Stimulated activated CD4-positive, alpha-beta T cell treated with anti-CD3 and anti-CD28 coated beads, Interleukin-12 subunit alpha, Interleukin-12 subunit beta, amount 100 ng/mL, for 24 hours (primary cell): ENCODE measurements around the gene ZIC1.

Source experiments
- DNase-seq, 2 experiments: peaks; one replicate each; pipeline ENCODE4 v3.0.0-alpha.2; 2020; ENCODE audit warnings: low read depth in 2 of 2

The ZIC1 gene

GRCh38 chr3:147422601-147423536 is 13.7 kb downstream of the ZIC1 start:
- DNase-seq: no peak

GRCh38 chr3:147423537-147423797 is 14.3 kb downstream of the ZIC1 start:
- no peak for DNase-seq

GRCh38 chr3:147423798-147424580 is 14.8 kb downstream of the ZIC1 start:
- no peak for DNase-seq

GRCh38 chr3:147424581-147425387 is 15.6 kb downstream of the ZIC1 start:
- no peak for DNase-seq

- DNase-seq: no peak
These were observed 16.3 kb downstream of the ZIC1 start for GRCh38 chr3:147425388-147425850.

- no peak for DNase-seq
These were observed 17.8 kb downstream of the ZIC1 start for GRCh38 chr3:147426931-147427330.

DNA sequence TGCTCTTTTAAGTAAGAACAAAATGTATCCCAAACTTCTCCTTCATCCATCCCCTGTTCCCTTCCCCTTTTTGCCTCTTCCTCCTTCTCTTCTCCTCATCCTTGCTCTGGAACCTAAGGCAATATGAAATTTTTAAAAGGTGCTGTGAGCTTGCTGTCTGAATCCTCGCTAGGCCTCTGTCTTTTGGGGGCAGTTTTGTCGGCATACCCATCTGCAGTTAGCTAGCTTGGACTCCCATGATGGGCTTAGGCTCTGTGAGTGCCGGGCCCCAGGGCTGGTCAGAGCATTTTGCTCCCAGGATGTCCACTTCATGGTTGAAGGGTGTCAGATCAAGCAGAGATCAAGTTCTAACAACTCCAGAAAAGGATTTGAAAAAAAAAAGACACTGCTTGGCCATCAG is 18.6 kb downstream of the ZIC1 start:
- no peak for DNase-seq

- DNase-seq: no peak
These were observed 19.2 kb downstream of the ZIC1 start for GRCh38 chr3:147428326-147428725.

DNA sequence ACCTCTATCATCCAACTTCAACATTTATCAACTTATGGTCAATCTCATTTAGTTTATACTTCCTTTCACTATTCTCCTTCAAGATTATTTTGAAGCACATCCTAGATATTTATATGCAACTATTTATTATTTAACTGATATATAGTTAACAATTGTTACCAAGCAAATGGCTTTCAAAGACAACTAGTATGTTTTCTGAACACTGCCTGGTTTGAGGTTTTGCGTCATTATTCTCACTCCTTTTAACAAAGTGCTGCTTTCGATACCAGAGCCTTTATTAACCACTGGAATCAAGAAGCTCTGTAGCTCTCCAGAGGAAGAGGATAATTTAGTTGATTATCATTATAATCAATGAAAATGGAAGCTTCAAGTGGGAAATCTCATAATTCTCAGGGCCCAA is 19.6 kb downstream of the ZIC1 start:
- DNase-seq: no peak

DNA sequence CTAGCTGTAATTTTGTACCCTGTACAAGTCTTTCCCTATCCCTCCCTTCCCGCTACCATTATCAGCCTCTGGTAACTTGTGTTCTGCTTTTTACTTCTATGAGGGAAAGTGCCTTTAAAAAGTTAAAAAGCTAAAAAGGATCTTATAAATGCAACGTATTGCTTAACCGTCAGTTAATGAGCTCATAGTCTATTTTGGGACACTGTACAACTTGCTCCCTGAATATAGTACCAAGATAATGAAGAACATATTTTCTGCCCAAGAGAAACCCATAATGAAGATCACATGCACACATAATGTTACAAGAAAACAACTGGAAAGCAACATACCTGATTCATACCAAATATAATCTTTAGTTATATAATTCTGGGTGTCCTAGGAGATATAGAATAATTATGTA is 22.6 kb downstream of the ZIC1 start:
- no peak for DNase-seq

DNA sequence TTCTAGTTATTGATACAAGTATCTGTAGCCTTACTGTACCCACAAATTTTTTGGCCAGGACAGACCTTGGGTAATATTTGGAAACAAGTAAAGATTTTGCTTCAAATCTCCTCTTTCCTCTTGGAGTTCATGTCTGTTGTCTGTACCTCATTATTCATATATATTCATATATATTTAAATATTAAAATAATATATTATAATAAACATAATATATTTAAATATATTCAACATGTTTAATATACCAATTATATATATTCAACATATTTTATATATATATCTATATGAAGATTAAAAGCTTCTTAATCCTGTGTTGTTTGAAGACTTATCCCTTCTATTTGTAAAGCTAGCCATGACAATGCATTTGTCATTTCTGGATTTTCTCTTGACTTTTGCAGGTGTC is 38.1 kb downstream of the ZIC1 start:
- no peak for DNase-seq

DNA sequence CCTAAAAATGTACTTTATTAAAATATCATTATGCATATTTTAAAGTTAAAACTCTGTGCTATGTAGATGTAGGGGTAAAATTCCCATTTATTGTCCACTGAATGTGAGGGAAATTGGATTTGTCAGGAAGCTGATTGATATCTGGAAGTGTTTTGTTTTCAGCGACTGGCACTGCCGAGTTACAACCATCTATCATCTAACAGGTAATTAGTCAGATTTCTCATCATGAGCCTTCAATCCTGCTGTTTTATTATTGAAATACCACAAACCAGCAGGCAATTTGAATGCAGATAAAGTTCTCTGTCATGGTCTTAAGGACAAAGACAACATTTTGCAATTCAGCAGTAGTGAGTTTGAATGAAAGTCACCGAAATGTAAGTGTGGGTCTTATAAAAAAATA is 40.5 kb downstream of the ZIC1 start:
- DNase-seq: no peak

GRCh38 chr3:147458995-147459704 is 50.0 kb downstream of the ZIC1 start:
- DNase-seq: no peak

GRCh38 chr3:147462856-147463255 is 53.7 kb downstream of the ZIC1 start:
- no peak for DNase-seq
